ENCODE data around the gene LPCAT3.
"Not testable (repeated sequence)": the region's sequence is repeated elsewhere in the genome, so short reads cannot be mapped to it uniquely, and the experiment has no call there.

- not testable (repeated sequence) for TF ChIP-seq CTCF (conservative IDR thresholded peaks at IDR 0.05); ZFX (IDR thresholded peaks at IDR 0.05)
Observed at GRCh38 chr12:7055736-7056135, 37.5 kb upstream of the LPCAT3 start.
